ENCODE measurements around the gene ZFHX3. TPM values are rescaled to one million over a fixed set of nuclear protein-coding genes. Genes with fewer than 3 reads are reported as not detected.

Gene ZFHX3
- total RNA-seq, 1 experiment from 2014 or later, result 2.2 TPM

GRCh38 chr16:72809446-72809845, 238.5 kb downstream of the ZFHX3 start:
- in situ Hi-C loops (cut with HindIII; ENCODE audit: low pct_unique_long_range_greater_than_20kb, low sequenced_read_pairs), result no loop called here
- DNase-seq (ENCODE audit: low read depth, low spot score), result no peak

GRCh38 chr16:72808754-72809153, 239.2 kb downstream of the ZFHX3 start:
- in situ Hi-C loops (cut with HindIII; ENCODE audit: low pct_unique_long_range_greater_than_20kb, low sequenced_read_pairs), result no loop called here
- DNase-seq (ENCODE audit: low read depth, low spot score), result no peak

GRCh38 chr16:72807245-72807644, 240.7 kb downstream of the ZFHX3 start:
- in situ Hi-C loops (cut with HindIII; ENCODE audit: low pct_unique_long_range_greater_than_20kb, low sequenced_read_pairs), result no loop called here
- no peak for DNase-seq (ENCODE audit: low read depth, low spot score)

DNA sequence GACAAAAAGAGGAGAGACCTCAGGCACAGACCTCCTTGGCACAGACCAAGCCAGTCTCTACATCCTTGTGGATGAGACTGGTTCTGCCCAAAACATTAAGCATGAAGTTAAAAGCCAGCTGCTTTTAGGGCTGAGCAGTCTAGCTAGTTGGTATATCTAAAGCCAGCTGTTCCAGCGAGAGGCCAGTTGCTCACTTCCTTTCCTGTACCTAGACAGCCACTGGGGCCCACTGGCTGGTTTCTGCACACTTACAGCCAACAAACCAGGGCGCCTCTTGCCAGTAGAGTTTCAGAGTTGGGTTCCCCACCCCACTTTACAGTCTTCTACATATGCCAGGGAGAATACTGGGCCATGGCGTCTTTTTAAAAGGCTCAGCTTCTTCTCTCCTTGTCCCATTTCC, 242.4 kb downstream of the ZFHX3 start:
- DNase-seq (ENCODE audit: low read depth, low spot score), result no peak
- in situ Hi-C loops (cut with HindIII; ENCODE audit: low pct_unique_long_range_greater_than_20kb, low sequenced_read_pairs), result no loop called here

GRCh38 chr16:72800524-72801161, 247.3 kb downstream of the ZFHX3 start:
- DNase-seq (ENCODE audit: low read depth, low spot score), result no peak
- in situ Hi-C loops (cut with HindIII; ENCODE audit: low pct_unique_long_range_greater_than_20kb, low sequenced_read_pairs), result no loop called here

DNA sequence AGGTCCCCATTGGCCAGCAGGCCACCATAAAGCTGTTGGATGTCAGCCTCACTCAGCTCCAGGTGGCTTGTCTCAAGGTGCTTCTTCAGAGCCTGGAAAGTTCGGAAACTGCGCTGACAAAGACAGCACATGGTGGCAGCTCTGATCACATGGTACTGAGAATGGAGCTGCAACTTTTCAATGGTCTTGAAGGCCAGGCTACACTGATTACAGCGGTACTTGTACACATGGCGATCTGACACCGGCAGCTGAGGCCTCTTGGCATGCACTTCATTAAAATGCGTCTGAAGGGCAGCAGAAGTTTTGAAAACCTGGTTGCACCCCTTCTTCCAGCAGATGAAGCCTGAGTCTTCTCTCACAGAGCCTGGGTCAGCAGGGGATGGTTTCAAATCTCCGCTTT, 249.7 kb downstream of the ZFHX3 start:
- DNase-seq (ENCODE audit: low read depth, low spot score), result no peak
- in situ Hi-C loops (cut with HindIII; ENCODE audit: low pct_unique_long_range_greater_than_20kb, low sequenced_read_pairs), result no loop called here

DNA sequence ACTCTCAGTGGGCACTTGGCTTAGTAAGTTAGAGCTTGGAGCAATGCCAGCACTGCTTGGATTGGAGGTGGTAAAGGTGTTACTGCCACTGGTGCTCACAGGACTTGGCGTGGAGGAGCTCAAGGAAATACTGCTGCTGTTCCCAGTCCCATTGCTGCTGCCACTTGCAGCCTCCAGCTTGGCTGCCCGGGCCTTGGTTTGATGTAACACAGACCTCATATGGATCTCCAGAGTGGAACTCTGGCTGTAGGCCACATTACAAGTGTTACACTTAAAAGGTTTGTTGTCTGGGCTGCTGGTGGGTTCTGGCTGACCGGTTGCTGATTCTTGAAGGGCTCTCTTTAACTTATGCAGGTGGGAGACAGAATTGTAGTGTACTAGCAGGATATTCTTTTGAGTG, 250.3 kb downstream of the ZFHX3 start:
- in situ Hi-C loops (cut with HindIII; ENCODE audit: low pct_unique_long_range_greater_than_20kb, low sequenced_read_pairs), result no loop called here

GRCh38 chr16:72796222-72796621, 251.7 kb downstream of the ZFHX3 start:
- no peak for DNase-seq (ENCODE audit: low read depth, low spot score)
- in situ Hi-C loops (cut with HindIII; ENCODE audit: low pct_unique_long_range_greater_than_20kb, low sequenced_read_pairs), result no loop called here

More for the DNA sequence above, 250.3 kb downstream of the ZFHX3 start:
- DNase-seq (ENCODE audit: low read depth, low spot score), result no peak

GRCh38 chr16:72794986-72795385, 252.9 kb downstream of the ZFHX3 start:
- in situ Hi-C loops (cut with HindIII; ENCODE audit: low pct_unique_long_range_greater_than_20kb, low sequenced_read_pairs), result no loop called here
- DNase-seq (ENCODE audit: low read depth, low spot score), result no peak

DNA sequence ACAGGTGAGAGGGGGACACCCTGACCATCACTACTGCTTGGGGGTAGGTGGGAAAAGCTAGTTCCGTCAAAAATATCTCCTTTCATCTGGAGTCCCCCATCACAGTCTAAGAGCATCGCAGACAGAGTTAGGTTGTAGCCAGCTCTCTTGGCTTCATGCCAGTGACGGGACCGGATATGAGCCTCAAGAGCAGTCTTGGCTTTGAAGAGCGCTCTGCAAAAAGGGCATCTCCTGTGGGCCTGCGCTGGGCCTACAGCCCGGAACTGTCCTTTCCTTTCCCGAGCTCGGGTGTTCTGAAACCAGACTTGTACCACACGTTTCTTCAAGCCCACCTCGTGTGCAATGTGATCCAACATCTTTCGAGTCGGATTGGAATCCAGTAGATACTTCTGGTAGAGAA, 253.6 kb downstream of the ZFHX3 start:
- in situ Hi-C loops (cut with HindIII; ENCODE audit: low pct_unique_long_range_greater_than_20kb, low sequenced_read_pairs), result no loop called here
- no peak for DNase-seq (ENCODE audit: low read depth, low spot score)

GRCh38 chr16:72793716-72794115, 254.2 kb downstream of the ZFHX3 start:
- DNase-seq (ENCODE audit: low read depth, low spot score), result no peak
- in situ Hi-C loops (cut with HindIII; ENCODE audit: low pct_unique_long_range_greater_than_20kb, low sequenced_read_pairs), result no loop called here

DNA sequence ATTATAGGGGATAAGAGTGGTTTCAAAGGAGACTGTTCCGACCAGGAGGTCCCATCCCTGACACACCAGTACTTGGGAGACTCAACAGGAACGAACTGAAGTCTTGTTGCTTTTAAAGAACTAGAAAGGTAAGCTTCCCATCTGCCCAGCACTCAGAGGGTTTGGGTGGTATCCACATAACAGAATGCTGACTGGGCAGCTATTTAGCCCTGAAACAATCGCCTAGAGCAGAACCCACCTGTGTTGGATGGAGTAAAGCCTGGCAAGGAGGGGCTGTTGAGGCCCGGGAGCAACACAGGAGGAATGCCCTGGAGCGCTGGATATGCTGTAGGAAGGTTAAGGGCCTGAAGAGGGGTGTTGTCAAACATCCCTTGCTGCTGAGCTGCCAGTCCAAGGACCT, 254.9 kb downstream of the ZFHX3 start:
- in situ Hi-C loops (cut with HindIII; ENCODE audit: low pct_unique_long_range_greater_than_20kb, low sequenced_read_pairs), result no loop called here
- no peak for DNase-seq (ENCODE audit: low read depth, low spot score)

GRCh38 chr16:72791786-72792185, 256.1 kb downstream of the ZFHX3 start:
- in situ Hi-C loops (cut with HindIII; ENCODE audit: low pct_unique_long_range_greater_than_20kb, low sequenced_read_pairs), result no loop called here
- no peak for DNase-seq (ENCODE audit: low read depth, low spot score)

GRCh38 chr16:72789921-72790320, 258.0 kb downstream of the ZFHX3 start:
- in situ Hi-C loops (cut with HindIII; ENCODE audit: low pct_unique_long_range_greater_than_20kb, low sequenced_read_pairs), result no loop called here
- no peak for DNase-seq (ENCODE audit: low read depth, low spot score)

DNA sequence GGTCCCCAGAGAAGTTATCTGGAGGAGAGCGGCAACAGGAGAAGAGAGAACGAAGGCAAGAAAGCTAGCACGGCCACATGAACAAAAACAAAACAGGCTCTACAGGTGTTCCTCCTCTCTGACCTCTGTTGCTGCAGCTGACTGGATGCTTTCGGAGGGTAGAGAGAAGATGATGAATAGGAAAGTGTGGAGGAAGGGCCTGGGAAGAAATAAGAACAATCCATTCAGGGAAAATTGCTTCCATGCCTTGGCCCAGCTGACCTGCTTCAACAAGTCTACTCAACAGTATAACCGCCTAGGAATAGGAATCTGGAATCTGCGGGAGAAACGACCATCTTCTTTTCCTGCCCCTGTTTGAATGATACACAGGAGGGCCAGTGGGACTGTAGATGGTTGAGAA, 258.5 kb downstream of the ZFHX3 start:
- in situ Hi-C loops (cut with HindIII; ENCODE audit: low pct_unique_long_range_greater_than_20kb, low sequenced_read_pairs), result no loop called here
- no peak for DNase-seq (ENCODE audit: low read depth, low spot score)

DNA sequence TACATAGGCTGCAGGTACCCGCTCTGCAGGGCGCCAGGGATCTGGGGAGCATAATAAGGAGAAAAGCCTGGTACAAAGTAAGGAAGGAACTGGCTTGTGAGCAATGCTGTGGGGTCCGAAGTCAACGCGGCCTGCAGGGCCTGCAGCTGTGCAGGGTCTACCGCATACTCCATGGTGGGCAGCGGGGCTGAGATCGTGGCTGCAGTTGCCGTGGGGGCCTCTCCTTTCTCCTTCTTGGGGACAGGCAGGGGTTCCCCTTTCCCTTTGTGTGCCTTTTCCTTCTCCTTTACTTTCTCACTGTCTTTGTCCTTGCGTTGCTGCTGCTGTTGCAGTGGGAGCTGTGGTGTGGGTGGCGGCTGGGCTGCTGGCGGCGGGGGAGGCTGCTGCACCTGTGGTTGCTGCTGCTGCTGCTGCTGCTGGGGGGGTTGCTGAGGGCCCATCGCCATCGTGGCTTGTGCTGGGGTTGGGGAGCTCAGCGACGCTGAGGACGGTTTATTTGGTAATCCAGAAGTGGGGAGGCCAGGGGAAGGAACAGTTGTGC, 259.6 kb downstream of the ZFHX3 start:
- DNase-seq (ENCODE audit: low read depth, low spot score), result no peak
- in situ Hi-C loops (cut with HindIII; ENCODE audit: low pct_unique_long_range_greater_than_20kb, low sequenced_read_pairs), result no loop called here

DNA sequence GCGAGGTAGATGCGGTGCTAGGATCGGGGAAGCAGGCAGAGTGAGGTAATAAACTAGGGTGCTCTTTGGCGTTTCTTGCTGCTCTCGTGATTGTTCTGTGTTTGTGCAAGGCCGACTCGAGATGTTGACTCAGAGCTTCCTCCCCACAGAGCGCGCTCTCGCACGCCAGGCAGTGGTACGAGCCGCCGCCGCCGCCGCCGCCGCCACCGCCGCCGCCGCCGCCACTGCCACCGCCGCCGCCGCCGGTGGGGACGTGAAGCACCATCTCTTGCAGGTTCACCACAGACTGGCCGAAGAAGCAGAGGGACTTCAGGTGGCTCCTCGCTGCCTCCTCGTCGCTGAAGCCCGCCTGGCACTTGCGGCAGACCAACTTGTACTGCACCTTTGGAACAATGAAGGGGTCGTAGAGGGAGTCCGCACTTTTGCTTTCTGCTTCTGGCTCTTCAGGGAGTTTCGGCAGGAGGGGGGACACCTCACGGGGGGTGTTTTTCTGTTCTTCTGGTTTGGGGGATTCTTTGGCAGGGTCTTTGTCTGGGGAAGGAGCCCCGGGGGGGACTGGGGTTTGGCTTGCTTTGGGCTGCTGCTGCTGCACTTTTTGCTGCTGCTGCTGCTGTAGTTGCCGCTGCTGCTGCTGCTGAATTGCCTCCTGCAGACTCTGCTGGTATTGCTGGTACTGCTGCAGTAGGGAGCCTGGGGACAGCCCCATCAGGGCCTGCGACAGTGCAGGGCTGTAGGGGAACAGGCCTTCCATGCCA, 260.2 kb downstream of the ZFHX3 start:
- in situ Hi-C loops (cut with HindIII; ENCODE audit: low pct_unique_long_range_greater_than_20kb, low sequenced_read_pairs), result no loop called here
- peak; percentile 65 for DNase-seq (ENCODE audit: low read depth, low spot score)

- in situ Hi-C loops (cut with HindIII; ENCODE audit: low pct_unique_long_range_greater_than_20kb, low sequenced_read_pairs), result no loop called here
- no peak for DNase-seq (ENCODE audit: low read depth, low spot score)
Observed at GRCh38 chr16:72787130-72787513, 260.8 kb downstream of the ZFHX3 start.

DNA sequence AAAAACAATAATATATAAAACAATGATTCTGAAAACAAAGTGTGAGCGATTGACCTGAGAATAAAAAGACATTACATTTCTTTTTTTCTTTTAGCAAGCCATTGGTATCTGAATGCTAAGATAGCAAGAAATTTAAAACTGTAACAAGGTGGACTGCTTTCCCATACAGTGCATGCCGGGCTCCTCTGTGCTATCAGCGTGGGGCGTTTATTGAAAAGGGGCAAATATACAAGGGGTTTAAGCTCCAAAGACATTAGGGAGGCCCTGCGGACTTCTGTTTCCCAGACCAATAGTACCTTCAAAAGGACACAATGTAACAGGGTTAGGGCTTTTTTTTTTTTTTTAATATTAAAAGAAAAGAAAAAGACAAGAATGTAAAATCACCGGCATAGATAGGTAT, 261.3 kb downstream of the ZFHX3 start:
- in situ Hi-C loops (cut with HindIII; ENCODE audit: low pct_unique_long_range_greater_than_20kb, low sequenced_read_pairs), result no loop called here
- no peak for DNase-seq (ENCODE audit: low read depth, low spot score)

Measured in SK-MEL-5 (cell line).